OCI-LY7 (cell line): ENCODE results near the gene GALNT5. TPM values are rescaled to one million over a fixed set of nuclear protein-coding genes. Genes with fewer than 3 reads are reported as not detected.

ENCODE experiments used
- BruUV-seq: library from RNA; stranded (reverse); fragments of 400-500 nt; replicated peaks from 2 replicates; lab custom pipeline; 2021; lab: Mats Ljungman, UMichigan
- CTCF ChIA-PET: fragments of 300-600 bp; sonication (Branson Sonifier 250); formaldehyde crosslinking; loops from one replicate; lab custom pipeline; 2022; ENCODE audit warnings: antibody characterized with exemption; ENCODE audit not compliant: unreplicated experiment; lab: Charles Lee
- POLR2A ChIA-PET: fragments of 300-600 bp; sonication (Branson Sonifier 250); formaldehyde crosslinking; loops from one replicate; lab custom pipeline; 2022; ENCODE audit warnings: antibody characterized with exemption; lab: Charles Lee
- DNase-seq: peaks from one replicate; pipeline ENCODE4 v3.0.0-alpha.2; 2015; ENCODE audit warnings: low spot score
- H2AFZ ChIP-seq: fragments of 200-600 bp; sonication (generic), shearing (Covaris generic); 2 replicates; pipeline ENCODE4 v1.6.1; 2014; ENCODE audit warnings: mild to moderate bottlenecking, antibody characterized with exemption, low read length, moderate library complexity
- H3K27ac ChIP-seq: fragments of 200-600 bp; sonication (generic); 2 replicates; pipeline ENCODE4 v1.5.1; 2014; ENCODE audit warnings: mixed run types, low read depth, mild to moderate bottlenecking, moderate library complexity, low read length, inconsistent platforms; ENCODE audit not compliant: poor library complexity, severe bottlenecking
- H3K36me3 ChIP-seq: fragments of 200-600 bp; sonication (generic); 2 replicates; pipeline ENCODE4 v1.6.1; 2014; ENCODE audit warnings: mild to moderate bottlenecking, antibody characterized with exemption, low read length, moderate library complexity, mixed read lengths; ENCODE audit not compliant: insufficient read depth
- H3K4me1 ChIP-seq: fragments of 200-600 bp; sonication (generic); 2 replicates; pipeline ENCODE4 v1.5.1; 2014; ENCODE audit warnings: mild to moderate bottlenecking, low read length; ENCODE audit not compliant: insufficient read depth, poor library complexity, severe bottlenecking
- H3K4me2 ChIP-seq: fragments of 200-600 bp; sonication (generic); 2 replicates; pipeline ENCODE4 v1.6.1; 2014; ENCODE audit warnings: mild to moderate bottlenecking, low read length
- H3K4me3 ChIP-seq: fragments of 200-600 bp; sonication (generic); 2 replicates; pipeline ENCODE4 v1.5.1; 2014; ENCODE audit warnings: mild to moderate bottlenecking, low read depth, low read length; ENCODE audit not compliant: poor library complexity, severe bottlenecking
- H3K79me2 ChIP-seq: fragments of 200-600 bp; sonication (generic); 2 replicates; pipeline ENCODE4 v1.6.1; 2016; ENCODE audit warnings: low read depth, mild to moderate bottlenecking, low read length, moderate library complexity, mixed read lengths; ENCODE audit not compliant: insufficient read depth
- H3K9me2 ChIP-seq: fragments of 200-600 bp; sonication (generic); 2 replicates; pipeline ENCODE4 v1.6.1; 2016; ENCODE audit warnings: mild to moderate bottlenecking, low read length, mixed read lengths; ENCODE audit not compliant: insufficient read depth
- H3K9me3 ChIP-seq: fragments of 200-600 bp; sonication (generic); 2 replicates; pipeline ENCODE4 v1.6.1; 2014; ENCODE audit warnings: mild to moderate bottlenecking, mixed run types, low read length, mixed read lengths
- H4K20me1 ChIP-seq: fragments of 200-600 bp; sonication (generic); 2 replicates; pipeline ENCODE4 v1.6.1; 2014; ENCODE audit warnings: mild to moderate bottlenecking, antibody characterized with exemption, low read length, moderate library complexity, mixed read lengths; ENCODE audit not compliant: insufficient read depth
- EZH2phosphoT487 ChIP-seq: fragments of 200-600 bp; sonication (generic); IDR thresholded peaks from 2 replicates; pipeline ENCODE4 v1.6.1; 2018; ENCODE audit warnings: low read depth, borderline replicate concordance, mild to moderate bottlenecking, mixed run types, antibody characterized with exemption, low read length, moderate library complexity, mixed read lengths
- intact Hi-C: fragments of 100-400 bp; cut with micrococcal nuclease; formaldehyde crosslinking; loops from one replicate; pipeline ENCODE4 v1.10.0; 2022; ENCODE audit not compliant: unreplicated experiment
- total RNA-seq, 2 experiments: library from RNA; depleted of rRNA in 1 of 2; stranded (reverse); fragments of >200 nt in 1 of 2; shearing (Covaris generic) in 1 of 2; gene quantifications; 2 replicates each; pipeline ENCODE4 v1.2.3, GENCODE V29; 2014 to 2022
- TF ChIP-seq, protein P1 (sequence below): fragments of 200-600 bp; sonication (generic); conservative IDR thresholded peaks from 2 replicates; pipeline ENCODE4 v1.5.1; 2014; ENCODE audit warnings: mild to moderate bottlenecking, antibody characterized with exemption, low read length, moderate library complexity, mixed read lengths

Gene GALNT5
- total RNA-seq, 2 experiments from 2014 or later: not detected

- no peak overlapping the region for H3K4me2 ChIP-seq
- POLR2A ChIA-PET: no interaction called here
- H3K9me3 ChIP-seq: no peaks in the 10 kb centered on the region
- no peaks in the 10 kb centered on the region for H3K4me1 ChIP-seq
- no TSS peak for BruUV-seq
- no peaks in the 10 kb centered on the region for H3K9me2 ChIP-seq
- no peak overlapping the region for H3K4me3 ChIP-seq
- no peak overlapping the region for H3K27ac ChIP-seq
- intact Hi-C loops: no loop called here
- H2AFZ ChIP-seq: no peak overlapping the region
- no peaks in the 10 kb centered on the region for H4K20me1 ChIP-seq
- TF ChIP-seq, protein P1, sequence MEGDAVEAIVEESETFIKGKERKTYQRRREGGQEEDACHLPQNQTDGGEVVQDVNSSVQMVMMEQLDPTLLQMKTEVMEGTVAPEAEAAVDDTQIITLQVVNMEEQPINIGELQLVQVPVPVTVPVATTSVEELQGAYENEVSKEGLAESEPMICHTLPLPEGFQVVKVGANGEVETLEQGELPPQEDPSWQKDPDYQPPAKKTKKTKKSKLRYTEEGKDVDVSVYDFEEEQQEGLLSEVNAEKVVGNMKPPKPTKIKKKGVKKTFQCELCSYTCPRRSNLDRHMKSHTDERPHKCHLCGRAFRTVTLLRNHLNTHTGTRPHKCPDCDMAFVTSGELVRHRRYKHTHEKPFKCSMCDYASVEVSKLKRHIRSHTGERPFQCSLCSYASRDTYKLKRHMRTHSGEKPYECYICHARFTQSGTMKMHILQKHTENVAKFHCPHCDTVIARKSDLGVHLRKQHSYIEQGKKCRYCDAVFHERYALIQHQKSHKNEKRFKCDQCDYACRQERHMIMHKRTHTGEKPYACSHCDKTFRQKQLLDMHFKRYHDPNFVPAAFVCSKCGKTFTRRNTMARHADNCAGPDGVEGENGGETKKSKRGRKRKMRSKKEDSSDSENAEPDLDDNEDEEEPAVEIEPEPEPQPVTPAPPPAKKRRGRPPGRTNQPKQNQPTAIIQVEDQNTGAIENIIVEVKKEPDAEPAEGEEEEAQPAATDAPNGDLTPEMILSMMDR: no peak
- no peak for TF ChIP-seq EZH2phosphoT487
- no peaks in the 10 kb centered on the region for H3K36me3 ChIP-seq
- no peak for DNase-seq
- no peaks in the 10 kb centered on the region for H3K79me2 ChIP-seq
- CTCF ChIA-PET: no interaction called here
These were observed 1.8 kb upstream of the GALNT5 start for GRCh38 chr2:157255746-157256145.

GRCh38 chr2:157256626-157257025 is 879 bp upstream of the GALNT5 start:
- no peak overlapping the region for H3K4me3 ChIP-seq
- intact Hi-C loops: no loop called here
- H3K9me2 ChIP-seq: no peaks in the 10 kb centered on the region
- CTCF ChIA-PET: no interaction called here
- H3K4me1 ChIP-seq: no peaks in the 10 kb centered on the region
- H3K79me2 ChIP-seq: no peaks in the 10 kb centered on the region
- H3K27ac ChIP-seq: no peak overlapping the region
- no peak for DNase-seq
- H4K20me1 ChIP-seq: no peaks in the 10 kb centered on the region
- H2AFZ ChIP-seq: no peak overlapping the region
- TF ChIP-seq, protein P1: no peak
- TF ChIP-seq EZH2phosphoT487: no peak
- H3K9me3 ChIP-seq: no peaks in the 10 kb centered on the region
- no TSS peak for BruUV-seq
- POLR2A ChIA-PET: no interaction called here
- no peaks in the 10 kb centered on the region for H3K36me3 ChIP-seq
- no peak overlapping the region for H3K4me2 ChIP-seq

- Histone ChIP-seq H3K9me2 (no peaks in the 10 kb centered on the region), H3K36me3 (no peaks in the 10 kb centered on the region), H3K4me3 (no peak overlapping the region), H4K20me1 (no peaks in the 10 kb centered on the region), H2AFZ (no peak overlapping the region), H3K4me2 (no peak overlapping the region), H3K9me3 (no peaks in the 10 kb centered on the region), H3K27ac (no peak overlapping the region), H3K79me2 (no peaks in the 10 kb centered on the region), H3K4me1 (no peaks in the 10 kb centered on the region)
- CTCF ChIA-PET: no interaction called here
- no peak for DNase-seq
- no TSS peak for BruUV-seq
- intact Hi-C loops: no loop called here
- no peak for TF ChIP-seq EZH2phosphoT487
- POLR2A ChIA-PET: no interaction called here
These were observed 1.2 kb downstream of the GALNT5 start for GRCh38 chr2:157258520-157259326.
